GM13977 (cell line): ENCODE measurements around the gene HK2.

Source experiments
- DNase-seq: peaks from one replicate; pipeline ENCODE4 v3.0.0; 2012; ENCODE audit warnings: low spot score
- in situ Hi-C: fragments of 300-500 bp; cut with MboI; formaldehyde crosslinking; loops from one replicate; pipeline ENCODE4 v1.12.0; 2022; ENCODE audit warnings: low sequenced_read_pairs, low pct_unique_long_range_greater_than_20kb, mixed read lengths, inconsistent platforms; ENCODE audit not compliant: unreplicated experiment
- TF ChIP-seq, protein P1 (sequence below): IDR thresholded peaks from 2 replicates; pipeline ENCODE4 v1.5.1; 2012; ENCODE audit warnings: mild to moderate bottlenecking, control low read depth; ENCODE audit not compliant: insufficient read depth; ENCODE audit errors: extremely low read depth, missing control alignments

Gene HK2

DNA sequence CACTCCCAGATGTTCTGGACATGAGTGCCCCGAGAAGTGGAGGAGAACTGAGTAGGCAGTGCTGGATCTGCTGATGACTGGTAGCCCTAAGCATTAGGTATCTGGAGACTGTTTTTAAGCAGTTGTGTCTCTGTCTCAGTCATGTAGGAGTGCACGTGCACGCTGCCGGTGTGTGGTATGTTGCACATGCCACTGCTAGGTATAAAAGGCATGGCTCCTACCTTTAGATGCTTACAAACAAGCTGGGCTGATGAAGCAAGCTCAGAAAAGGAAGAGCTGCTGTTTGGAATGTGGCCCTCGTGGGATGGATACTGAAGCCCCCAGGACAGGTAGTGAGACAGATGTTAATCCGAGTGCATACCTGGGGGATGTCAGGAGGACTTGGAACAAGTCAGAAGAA, 49.1 kb downstream of the HK2 start:
- no peak for DNase-seq
- in situ Hi-C loops = no loop called here
- TF ChIP-seq, protein P1, sequence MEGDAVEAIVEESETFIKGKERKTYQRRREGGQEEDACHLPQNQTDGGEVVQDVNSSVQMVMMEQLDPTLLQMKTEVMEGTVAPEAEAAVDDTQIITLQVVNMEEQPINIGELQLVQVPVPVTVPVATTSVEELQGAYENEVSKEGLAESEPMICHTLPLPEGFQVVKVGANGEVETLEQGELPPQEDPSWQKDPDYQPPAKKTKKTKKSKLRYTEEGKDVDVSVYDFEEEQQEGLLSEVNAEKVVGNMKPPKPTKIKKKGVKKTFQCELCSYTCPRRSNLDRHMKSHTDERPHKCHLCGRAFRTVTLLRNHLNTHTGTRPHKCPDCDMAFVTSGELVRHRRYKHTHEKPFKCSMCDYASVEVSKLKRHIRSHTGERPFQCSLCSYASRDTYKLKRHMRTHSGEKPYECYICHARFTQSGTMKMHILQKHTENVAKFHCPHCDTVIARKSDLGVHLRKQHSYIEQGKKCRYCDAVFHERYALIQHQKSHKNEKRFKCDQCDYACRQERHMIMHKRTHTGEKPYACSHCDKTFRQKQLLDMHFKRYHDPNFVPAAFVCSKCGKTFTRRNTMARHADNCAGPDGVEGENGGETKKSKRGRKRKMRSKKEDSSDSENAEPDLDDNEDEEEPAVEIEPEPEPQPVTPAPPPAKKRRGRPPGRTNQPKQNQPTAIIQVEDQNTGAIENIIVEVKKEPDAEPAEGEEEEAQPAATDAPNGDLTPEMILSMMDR = no peak

DNA sequence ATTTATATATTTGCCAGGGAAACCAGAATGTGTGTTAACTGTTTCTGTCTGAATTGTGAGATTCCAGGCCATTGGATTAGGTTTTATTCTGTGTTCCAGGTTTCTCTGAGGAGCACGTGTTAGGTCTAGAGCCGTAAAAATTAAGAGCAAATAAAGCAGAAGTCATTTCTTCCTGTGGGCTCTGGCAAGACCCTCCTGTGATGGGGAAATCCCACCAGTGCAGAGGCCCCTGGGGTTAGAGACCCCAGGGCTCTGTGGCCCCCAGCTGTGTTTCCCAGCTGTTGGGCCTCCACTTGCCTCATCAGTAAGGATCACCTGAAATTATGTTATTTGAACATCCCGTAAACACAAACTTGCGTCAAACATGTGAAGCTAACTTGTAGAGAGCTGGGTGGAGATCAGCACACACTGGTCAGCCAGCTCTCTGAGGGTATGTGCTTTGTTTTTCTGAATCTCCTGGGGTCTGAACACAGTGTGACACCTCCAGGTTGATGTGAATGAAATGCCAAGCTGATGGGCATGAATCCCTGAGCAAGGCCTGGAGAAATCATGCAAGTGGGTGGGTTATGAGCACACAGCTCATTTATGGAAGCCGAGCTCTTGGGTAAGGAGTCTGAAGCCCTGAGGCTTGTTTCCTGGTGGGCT, 50.3 kb downstream of the HK2 start:
- in situ Hi-C loops = no loop called here
- TF ChIP-seq, protein P1 = no peak
- no peak for DNase-seq

DNA sequence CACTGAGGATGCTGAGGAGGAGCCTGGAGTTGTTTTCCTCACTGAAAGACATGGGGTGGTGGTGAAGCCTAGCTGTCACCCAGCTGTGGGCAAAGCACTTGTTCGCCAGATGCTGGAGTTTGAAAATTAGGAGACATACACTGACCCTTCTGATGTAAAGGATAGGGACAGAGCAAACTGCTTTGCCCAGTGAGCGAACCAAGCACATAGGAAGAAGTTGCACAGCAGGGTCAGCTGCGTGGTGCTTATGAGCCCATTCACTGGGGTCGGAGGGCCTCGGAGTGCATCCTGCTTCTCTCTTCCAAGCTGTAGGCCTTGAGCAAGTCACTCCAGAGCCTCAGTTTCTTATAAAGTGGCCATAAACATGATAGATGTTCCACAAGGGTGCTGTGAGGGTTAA, 50.9 kb downstream of the HK2 start:
- no peak for DNase-seq
- in situ Hi-C loops = no loop called here
- TF ChIP-seq, protein P1 = no peak

DNA sequence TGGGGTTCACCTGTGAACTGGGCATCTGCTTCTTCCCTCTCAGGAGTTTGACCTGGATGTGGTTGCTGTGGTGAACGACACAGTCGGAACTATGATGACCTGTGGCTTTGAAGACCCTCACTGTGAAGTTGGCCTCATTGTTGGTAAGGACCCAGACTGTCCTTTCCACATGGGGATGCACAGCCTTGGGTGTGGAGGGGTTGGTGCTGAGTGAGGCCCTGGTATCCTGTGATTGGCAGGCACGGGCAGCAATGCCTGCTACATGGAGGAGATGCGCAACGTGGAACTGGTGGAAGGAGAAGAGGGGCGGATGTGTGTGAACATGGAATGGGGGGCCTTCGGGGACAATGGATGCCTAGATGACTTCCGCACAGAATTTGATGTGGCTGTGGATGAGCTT, 52.3 kb downstream of the HK2 start:
- TF ChIP-seq, protein P1 = no peak
- in situ Hi-C loops = no loop called here
- DNase-seq = no peak

DNA sequence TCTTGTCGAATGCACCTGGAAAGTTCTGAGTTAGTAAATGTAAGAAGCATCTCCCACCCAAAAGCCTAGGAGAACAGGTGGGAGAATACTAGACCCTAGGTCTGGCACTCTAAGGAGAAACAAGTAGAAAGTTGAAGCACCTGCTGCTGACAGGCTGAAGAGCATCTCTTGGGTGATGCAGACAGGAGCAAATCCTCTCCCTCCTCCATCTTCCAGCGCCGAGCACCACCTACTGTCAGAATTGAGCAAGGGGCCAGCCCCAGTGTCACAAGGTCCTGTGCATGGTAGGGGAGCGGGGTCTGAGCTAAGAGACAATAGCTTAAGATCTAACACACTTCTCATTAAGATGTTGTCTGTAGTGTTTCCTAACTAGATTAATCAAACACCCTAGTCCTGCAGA, 52.9 kb downstream of the HK2 start:
- TF ChIP-seq, protein P1 = no peak
- DNase-seq = no peak
- in situ Hi-C loops = no loop called here

DNA sequence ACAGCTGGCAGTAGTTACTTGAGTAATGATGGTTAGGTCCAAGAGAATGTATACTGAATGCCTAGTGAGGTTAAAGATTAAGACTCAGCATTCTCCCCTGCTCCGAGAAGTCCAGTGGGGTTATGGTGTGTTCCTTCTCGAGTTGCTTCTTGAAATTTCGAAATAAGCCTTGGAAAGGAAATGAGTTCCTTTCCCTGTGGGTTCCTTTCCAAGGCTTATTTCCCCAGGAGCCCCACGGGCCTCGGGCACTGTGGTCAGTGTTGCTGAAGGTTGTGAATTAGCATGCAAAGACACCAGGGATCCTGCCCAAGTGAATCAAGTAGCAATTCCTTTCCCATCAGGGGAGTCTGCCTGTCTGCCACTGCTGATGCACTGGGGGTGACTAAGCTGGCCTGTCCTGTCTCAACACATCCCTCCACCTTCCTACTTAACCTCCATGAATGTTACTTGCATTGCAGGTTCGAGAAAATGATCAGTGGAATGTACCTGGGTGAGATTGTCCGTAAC, 53.6 kb downstream of the HK2 start:
- in situ Hi-C loops = no loop called here
- DNase-seq = no peak
- TF ChIP-seq, protein P1 = no peak
